Fibroblast of villous mesenchyme (primary cell): ENCODE results near the gene TADA1. TPM values are rescaled to one million over a fixed set of nuclear protein-coding genes. Genes with fewer than 3 reads are reported as not detected.

Source experiments
- DNase-seq: peaks from one replicate; pipeline ENCODE4 v3.0.0-alpha.2; 2010; ENCODE audit warnings: low read depth
- H3K4me3 ChIP-seq: 2 replicates; pipeline ENCODE4 v1.5.1; 2011; ENCODE audit warnings: low read depth, mild to moderate bottlenecking, low read length
- CTCF ChIP-seq: IDR thresholded peaks from 2 replicates; pipeline ENCODE4 v1.5.1; 2012; ENCODE audit warnings: low read depth, mild to moderate bottlenecking, low read length; ENCODE audit not compliant: insufficient read depth
- total RNA-seq: library from RNA; depleted of rRNA; stranded (reverse); fragments of >200 nt; gene quantifications from 2 replicates; pipeline ENCODE4 v1.2.3, GENCODE V29; 2012

The TADA1 gene
- total RNA-seq, 1 donor, result 16.0 TPM

GRCh38 chr1:166876540-166876838, 425 bp upstream of the TADA1 start:
- TF ChIP-seq CTCF, result peak; percentile 14
- H3K4me3 ChIP-seq, result peak overlapping the region; percentile 80

GRCh38 chr1:166875302-166875733, 746 bp downstream of the TADA1 start:
- DNase-seq, result no peak
- no peak for TF ChIP-seq CTCF
- peak overlapping the region; percentile 80 for H3K4me3 ChIP-seq

More at GRCh38 chr1:166876540-166876838, 425 bp upstream of the TADA1 start:
- no peak for DNase-seq

DNA sequence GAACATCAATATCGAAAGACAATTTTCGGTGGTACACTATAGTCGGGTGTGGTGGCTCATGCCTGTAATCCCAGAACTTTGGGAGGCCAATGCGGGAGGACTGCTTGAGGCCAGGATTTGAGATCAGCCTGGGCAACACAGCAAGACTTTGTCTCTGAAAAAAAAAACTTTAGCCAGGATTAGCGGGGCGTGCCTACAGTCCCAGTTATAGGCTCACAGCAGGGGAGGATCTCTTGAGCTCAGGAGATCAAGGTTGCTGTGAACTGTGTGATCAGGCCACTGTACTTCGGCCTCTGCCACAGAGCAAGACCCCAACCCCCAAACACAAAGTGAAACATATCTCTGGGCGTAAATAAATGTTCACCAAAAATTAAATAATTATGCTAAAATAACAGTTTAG, 1.6 kb downstream of the TADA1 start:
- H3K4me3 ChIP-seq, result no peak overlapping the region
- DNase-seq, result no peak
- no peak for TF ChIP-seq CTCF

- TF ChIP-seq CTCF, result no peak
- no peak overlapping the region for H3K4me3 ChIP-seq
- no peak for DNase-seq
These were observed 5.5 kb downstream of the TADA1 start for GRCh38 chr1:166870584-166870983.

GRCh38 chr1:166869318-166870099, 6.6 kb downstream of the TADA1 start:
- no peak for TF ChIP-seq CTCF
- no peak for DNase-seq
- no peak overlapping the region for H3K4me3 ChIP-seq

- no peak overlapping the region for H3K4me3 ChIP-seq
- no peak for TF ChIP-seq CTCF
- no peak for DNase-seq
These were observed 7.4 kb downstream of the TADA1 start for GRCh38 chr1:166868639-166869038.

DNA sequence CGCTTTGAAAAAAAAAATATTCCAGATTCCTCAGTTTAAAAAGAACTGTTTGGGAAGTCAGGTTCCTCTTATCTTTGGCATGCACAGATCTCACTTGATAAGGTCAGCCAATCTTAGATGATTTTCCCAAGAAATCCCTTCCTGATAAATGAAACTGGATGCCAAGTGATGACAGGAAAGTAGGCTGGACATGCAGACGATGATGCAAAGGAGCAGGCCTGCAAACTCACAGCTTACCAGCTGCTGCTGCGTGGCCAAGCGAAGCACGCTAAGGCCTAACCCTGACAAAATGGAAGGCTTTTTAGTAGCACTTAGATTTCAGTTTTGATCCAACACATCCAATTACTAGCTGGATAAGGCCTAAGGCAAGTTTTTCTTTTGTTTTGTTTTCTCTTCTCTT, 10.1 kb downstream of the TADA1 start:
- peak; percentile 55 for DNase-seq
- no peak overlapping the region for H3K4me3 ChIP-seq
- no peak for TF ChIP-seq CTCF
